Stimulated activated CD4-positive, alpha-beta T cell treated with anti-CD3 and anti-CD28 coated beads, Interleukin-12 subunit alpha, Interleukin-12 subunit beta, amount 100 ng/mL, for 24 hours (primary cell): ENCODE data around the gene ANTXR2.

Experiments
- DNase-seq, 2 experiments: peaks; one replicate each; pipeline ENCODE4 v3.0.0-alpha.2; 2020; ENCODE audit warnings: low read depth in 2 of 2

The ANTXR2 gene

GRCh38 chr4:79869597-79870237 lies 203.3 kb downstream of the ANTXR2 start:
- no peak for DNase-seq

- DNase-seq, result no peak
Observed at GRCh38 chr4:79865201-79865597, 207.8 kb downstream of the ANTXR2 start.

DNA sequence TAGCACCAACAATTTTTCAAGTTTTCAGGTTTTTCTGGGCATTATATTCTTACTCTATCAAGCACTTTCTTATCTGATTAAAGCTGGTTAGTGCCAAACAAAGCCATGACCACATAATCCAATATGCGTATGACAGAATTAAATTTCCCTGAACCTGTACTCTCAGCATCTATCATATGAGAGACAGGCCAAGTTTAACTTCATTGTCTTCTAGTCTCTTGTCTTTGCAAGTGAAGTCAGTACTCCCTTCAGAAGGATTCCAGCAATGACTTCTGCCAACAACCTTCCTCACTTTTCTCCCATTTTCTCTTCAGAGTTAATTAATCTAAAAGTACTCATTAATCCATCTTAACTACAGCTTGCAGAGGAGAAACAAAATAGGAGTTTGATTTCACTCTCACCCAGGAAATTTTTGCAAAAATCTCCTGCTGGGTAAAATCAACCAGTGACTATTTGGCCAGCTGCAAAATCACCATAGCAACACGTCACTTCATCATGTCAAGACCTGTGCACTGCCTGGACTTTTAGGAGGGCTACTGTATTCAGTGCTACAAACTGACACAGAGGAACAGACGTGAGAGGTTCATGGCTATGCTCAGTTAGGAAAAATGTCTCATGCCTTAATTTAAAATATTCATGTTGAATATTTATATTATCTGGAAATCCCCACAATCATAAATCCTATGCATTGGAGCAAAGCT lies 208.4 kb downstream of the ANTXR2 start:
- DNase-seq, result no peak

DNA sequence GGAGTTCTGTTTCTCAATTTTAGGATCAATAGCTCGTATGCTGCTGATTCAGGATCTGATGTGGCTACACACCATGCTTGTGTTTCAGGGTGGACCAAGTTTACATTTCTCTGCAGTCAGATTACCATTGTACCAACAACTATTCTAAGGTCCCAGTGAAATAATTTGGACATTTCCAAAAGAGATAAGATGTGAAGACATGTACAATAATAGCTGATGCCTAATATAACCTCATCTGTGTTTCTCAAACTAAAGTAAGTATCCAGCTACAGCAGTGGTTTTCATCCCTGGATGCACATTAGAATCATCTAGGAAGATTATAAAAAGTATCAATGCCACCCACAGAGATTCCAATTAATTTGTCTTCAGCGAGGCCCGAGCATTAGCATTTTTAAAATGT lies 209.7 kb downstream of the ANTXR2 start:
- no peak for DNase-seq

GRCh38 chr4:79862821-79863220 lies 210.2 kb downstream of the ANTXR2 start:
- no peak for DNase-seq

DNA sequence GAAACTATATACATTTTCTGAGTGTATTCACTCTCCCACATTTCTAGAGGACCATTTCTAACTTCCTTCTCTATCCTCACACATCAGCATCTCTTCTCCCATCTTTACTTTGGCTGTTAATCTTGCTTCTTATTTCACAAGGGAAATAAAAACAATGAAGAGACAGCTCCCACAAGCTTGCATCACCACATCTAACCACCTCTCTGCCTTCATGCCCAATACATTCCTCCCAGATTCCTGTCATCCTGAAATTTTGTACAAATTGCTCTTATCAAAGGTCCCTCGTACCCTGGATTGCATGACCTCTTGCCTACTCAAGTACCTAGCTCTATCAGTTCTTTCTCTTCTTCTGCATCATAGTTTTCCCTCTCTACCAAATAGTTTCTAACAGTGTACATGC lies 215.2 kb downstream of the ANTXR2 start:
- no peak for DNase-seq

- no peak for DNase-seq
Observed at GRCh38 chr4:79856196-79856595, 216.8 kb downstream of the ANTXR2 start.

GRCh38 chr4:79854856-79855502 lies 218.1 kb downstream of the ANTXR2 start:
- no peak for DNase-seq

GRCh38 chr4:79852305-79852730 lies 220.7 kb downstream of the ANTXR2 start:
- DNase-seq, result no peak

DNA sequence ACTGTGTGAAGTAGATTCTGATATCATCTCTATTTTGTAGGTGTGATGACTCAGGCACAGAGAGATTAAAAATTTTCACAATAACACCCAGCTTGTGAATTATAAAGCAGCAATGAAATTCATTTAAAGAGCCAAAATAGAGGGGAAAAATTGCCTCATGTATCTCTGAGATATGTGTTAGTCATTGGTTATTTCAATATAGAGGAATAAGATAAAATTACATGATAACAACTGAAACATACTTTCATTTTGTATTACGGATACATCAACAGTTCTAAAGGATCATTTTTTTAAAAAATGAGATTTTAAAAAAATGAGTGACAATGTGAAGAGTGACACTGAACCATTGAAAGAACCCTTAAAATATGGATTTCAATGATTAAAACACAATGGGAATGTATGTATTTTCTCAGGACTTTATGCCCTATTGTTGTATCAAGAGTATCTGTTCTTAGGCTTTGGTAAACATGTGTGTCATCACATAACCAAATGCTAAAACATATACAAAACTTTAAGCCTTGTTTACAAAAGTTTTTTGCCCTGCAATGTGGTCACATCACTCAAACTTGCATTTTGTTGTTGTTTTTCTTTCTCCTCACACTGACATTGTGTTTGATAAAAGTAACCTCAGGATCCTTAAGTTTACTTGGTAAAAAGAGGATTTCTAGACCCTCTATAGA lies 221.3 kb downstream of the ANTXR2 start:
- DNase-seq, result no peak
